SKM-1 (cell line): ENCODE results near the gene ZDHHC14.

Experiments
- DNase-seq: peaks from one replicate; lab custom pipeline; 2025; ENCODE audit not compliant: unreplicated experiment; lab: John Stamatoyannopoulos, UW

The ZDHHC14 gene

DNA sequence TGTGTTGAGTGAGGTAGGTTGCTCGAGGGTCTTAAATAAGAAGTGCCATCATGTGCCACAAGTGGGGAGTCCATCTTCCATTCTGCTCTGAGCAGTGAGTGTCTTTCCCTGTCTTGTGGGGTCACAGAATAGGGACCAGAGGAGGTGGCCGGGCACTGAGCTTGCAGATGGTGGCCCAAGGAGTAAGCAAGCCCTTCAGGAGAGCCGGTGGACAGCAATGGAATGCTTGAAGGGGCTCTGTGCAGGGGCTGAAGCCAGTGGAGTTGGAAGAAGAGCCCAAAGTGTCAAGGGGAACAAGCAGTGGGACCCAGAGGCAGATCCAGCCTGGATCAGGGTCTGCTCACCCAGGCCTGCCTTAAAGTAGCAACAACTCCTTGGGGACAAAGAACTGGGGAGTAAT, 228.6 kb downstream of the ZDHHC14 start:
- DNase-seq = no peak

DNA sequence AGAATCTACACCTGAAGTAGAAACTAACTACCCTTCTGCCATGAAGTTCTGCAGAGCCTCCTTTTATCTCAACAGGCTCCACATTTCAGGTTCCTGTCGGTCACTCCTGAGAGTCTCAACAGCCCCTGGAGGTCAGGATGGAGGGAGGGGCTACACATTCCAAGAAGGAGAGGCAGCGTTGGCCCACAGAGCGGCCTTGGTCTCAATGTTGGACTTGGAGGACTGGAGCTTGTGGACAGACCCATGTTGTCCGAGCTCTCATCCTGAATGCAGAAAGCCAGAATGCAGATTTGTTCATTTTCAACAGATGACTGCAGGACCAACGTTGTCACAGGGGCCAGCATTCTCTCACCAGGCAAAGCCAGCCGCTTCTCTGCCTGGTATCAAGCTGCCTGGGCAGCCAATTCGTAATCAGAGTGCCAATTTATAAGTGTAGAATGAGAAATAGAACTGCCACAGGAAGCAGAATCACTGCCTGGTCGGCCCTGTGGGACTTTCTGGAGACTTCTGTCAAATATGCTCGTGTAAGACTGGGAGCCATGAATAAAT, 229.5 kb downstream of the ZDHHC14 start:
- no peak for DNase-seq

DNA sequence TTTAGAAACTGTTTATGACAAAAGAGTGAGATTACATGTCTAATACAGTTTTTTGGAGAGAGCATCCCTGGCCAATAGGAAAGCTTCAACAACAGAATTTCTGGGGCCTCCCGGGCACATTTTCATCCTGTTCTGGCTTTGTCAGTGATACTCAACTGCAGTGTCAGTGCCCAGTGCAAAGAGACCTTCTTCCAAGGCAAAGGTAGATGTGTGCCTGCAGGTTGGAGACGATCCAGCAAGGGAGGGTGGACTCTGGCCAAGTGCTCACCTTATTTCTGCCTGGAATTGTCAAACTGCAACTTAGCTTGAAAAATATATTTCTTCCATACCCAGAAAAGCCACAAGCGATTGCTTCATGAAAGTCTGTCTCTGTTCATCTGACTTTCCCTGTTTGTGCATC, 230.4 kb downstream of the ZDHHC14 start:
- DNase-seq = no peak

DNA sequence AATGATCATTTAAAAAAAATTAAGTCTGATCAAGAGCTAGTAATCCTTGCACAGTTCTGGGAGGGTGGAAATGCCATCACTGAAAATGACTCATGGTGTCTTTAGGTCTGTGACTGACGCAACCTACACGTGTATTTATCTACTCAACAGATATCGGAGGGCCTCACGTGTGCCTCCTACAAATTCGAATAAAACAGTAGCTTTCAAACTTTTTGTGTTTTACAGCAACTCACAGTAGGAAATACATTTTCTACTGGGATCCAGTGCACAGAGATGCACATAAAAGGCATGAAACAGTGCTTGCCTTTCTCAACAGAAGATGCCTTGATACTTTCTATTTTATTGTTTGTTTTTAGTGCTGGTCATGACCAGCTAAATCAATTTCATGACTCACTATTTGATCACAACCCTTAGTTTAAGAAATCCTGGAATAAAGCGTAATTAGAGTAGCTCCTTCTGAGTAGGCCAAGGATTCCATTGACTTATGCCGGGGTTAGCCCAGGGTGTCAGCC, 232.1 kb downstream of the ZDHHC14 start:
- DNase-seq = no peak

DNA sequence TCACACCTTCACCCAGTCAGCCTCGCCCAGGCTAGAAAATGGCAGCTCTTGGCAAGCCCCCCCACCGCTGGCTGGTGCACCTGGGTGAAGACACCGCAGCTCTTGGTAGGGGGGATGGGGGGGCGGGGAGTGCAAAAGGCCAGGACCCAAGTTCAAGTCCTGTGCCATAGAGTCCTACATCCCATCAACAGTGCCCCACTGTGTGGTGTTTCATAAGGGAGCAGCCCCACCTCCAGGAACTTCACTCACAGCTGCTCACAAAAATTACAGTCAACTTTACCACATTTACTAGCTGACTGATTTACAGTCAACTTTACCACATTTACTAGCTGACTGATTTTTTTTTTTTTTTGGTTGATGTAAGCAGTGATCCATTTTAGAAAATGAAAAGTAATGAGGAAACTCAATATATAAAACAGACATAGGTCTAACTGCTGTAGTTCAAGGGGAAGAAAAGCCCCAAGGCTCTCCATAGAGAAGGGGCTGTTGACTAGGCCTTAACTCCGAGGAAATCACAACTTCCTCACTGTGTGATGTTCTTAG, 233.1 kb downstream of the ZDHHC14 start:
- no peak for DNase-seq

DNA sequence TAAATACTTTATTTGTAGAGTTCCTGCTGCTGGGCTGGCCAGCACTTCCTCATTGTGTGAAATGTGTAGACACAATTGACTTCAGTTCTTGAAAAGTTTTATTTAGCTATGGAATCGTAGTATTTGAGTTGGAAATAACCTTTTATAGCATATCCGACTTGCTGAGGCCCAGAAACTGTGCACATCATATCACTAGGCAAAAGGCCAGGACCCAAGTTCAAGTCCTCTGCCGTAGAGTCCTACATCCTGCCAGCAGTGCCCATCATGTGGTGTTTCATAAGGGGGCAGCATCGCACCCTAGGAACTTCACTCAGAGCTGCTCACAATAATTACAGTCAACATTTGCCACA, 234.4 kb downstream of the ZDHHC14 start:
- DNase-seq = no peak

DNA sequence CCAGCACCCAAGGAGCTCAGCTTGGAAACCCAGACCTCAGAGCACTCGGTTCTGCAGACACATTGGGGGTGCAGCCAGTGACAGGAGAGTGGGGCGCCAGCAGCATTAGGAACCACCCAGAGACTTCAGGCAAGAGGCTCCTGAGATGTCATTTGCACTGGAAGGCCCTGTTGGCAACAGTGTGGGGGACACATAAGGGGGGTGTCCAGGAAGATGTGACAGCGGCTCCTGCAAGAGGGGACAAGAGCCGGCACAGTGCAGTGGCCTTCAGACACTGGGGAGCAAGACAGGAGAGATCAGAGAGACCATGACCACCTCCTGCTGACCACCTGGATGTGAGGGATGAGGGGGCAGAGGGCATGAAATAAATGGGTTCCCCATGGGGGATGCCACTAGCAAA, 235.0 kb downstream of the ZDHHC14 start:
- DNase-seq = no peak

DNA sequence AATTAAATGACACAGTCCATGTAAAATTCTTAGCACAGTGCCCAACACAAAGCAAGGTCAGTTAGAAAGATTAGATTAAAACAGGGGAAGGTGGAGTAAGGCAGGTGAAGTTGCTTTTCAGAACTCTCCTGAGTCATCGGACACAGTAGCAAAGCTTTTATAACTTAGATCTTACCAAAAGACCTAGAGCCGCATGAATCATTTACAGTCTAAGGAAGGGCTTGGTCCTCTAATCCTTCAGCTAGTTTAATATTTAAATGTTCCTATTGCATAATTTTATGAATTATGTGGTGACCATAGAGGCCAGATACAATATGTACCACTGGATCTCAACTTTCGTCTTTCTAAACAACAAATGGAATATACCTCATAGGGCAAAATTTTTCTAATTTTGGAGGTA, 240.0 kb downstream of the ZDHHC14 start:
- no peak for DNase-seq

DNA sequence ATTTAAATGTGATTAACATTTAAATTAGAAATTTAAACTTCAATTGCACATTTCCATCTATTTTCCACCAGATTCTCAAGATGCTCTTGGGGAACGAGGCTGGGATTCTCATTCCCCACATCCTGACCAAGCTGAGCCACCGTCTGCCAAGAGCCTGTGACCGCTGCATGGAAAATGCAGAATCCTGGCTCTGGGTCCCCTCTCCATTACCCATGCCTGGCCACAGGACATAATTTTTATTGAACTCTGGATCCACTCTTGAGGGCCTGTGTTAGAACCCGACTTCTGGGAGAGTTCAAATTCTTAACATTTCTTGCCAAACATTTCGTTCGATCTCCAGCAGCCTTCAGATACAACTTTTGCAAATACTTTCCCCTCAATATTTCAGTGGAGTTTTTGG, 240.4 kb downstream of the ZDHHC14 start:
- DNase-seq = no peak

DNA sequence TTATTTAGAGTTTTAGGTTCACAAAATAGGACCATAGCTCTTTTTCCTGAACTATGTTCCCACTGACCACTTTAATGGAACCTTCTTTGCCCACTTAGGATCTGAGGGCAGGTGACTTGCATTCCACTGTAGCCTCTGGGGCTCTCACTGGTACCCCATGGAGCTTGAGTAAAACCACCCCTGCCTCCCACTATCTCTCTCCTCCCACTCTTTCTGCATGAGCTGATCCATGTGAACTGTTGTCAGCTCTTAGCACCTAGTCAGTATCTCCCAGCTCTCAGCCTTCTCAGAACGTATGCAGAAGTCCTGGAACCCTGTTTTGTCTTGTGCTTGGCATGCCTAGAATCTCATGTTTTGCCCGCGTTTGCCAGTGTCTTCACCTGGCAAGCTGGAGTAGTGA, 241.4 kb downstream of the ZDHHC14 start:
- no peak for DNase-seq

DNA sequence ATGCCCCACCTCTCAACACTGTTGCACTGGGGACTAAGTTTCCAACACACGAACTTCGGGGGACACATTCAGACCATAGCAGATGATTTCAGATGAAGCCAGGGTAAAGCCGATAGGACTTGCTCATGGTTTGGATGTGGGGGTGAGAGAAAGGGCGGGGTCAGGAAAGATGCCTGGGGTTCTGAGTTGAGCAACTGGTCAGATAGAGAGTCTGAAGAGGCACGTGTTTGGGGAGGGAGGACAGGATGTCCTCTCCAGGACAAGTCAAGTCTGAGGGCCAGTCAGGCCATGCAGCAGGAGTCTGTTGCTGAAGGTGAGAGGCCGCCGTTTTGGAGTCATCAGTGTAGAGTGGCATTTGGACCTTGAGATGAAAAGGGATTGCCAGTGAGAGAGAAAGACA, 244.1 kb downstream of the ZDHHC14 start:
- DNase-seq = no peak

DNA sequence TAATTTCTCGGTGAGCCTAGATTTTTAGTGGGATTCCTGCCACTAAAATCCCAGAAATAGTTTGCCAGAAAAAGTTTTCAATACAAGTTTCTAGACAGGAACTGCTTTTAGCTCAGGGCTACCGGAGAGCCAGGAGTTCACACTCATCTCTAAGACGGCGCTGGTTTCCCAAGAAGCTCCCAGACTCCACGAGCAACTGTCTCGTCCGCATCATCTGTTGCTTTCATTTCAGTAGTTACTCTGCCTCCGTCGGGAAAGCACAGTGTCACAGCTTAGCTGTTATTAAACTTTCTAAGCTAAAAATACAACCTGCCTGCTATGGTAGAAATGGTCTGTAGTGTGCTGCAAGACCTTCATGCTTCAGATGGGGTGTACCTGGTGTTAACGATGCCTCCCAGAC, 244.8 kb downstream of the ZDHHC14 start:
- no peak for DNase-seq

DNA sequence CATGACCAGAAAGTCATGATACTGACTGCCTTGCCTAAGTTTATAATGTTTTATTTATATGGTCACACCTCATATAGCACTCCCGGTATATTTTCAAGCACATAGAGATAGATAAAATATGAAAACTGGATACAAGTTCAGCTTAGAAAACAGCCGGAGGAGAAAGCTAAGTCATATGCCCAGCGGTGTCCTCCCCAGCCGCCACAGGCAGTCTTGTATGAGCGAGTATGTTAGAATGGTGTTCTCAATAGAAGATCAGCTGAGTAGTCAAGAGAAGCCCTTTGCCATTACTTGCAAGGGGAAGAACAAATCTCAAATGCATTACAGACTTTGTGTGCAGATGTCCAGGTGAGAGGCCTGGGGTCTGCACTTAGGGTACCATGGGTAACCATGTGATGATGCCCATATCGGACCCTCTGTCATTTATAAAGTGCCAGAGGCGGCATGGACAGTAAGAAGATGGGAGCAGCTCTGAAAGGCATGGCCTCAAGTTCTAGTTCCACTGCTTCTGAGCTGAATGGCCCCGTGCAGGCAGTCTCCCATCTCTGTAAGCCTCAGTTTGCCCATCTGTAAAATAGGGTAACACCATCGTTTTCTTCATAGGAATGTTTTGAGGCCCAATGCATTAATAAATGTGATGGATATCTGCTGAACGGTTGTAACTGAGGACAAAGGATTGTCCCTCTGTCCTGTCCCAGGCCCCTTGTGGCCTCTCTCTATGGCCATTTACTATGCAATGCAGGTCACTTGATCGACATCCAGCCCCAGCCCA, 246.4 kb downstream of the ZDHHC14 start:
- no peak for DNase-seq

DNA sequence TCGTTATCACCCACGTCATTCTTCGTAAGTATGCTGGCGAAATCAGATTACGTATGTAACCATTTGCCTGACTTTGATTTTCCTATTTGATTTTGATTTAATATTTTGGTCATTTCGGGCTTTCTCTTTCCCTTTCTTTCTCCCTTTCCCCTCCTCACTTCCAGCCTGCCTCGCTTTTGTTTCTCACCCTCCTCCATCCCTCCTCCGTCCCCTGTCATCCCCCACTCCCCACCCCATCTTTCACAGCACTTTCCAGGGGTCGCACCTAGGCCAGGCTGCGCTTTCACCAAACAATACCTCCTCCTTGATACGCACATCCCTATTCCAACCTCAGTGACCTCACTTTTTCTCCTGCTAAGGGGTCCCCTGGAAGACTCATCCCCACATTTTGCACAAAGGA, 247.5 kb downstream of the ZDHHC14 start:
- DNase-seq = no peak

DNA sequence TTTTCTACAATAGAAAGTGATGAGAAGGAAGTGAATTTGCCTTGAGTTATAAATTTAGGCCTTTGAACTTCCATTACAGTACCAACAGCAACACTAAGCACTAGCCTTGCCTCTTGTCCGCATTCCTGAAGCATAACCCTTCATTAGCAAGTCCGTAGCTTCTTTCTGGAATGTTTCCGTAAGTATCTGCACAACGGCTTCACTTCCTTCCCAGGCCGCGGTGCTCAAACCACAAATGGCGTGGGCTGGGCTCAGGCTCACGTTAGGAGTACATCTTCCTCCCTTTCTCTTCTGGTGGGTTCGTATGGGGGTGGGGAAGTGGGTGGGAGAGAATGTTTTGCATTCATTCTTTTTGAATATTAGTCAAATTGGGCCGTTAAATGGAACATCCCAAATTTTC, 248.2 kb downstream of the ZDHHC14 start:
- no peak for DNase-seq

DNA sequence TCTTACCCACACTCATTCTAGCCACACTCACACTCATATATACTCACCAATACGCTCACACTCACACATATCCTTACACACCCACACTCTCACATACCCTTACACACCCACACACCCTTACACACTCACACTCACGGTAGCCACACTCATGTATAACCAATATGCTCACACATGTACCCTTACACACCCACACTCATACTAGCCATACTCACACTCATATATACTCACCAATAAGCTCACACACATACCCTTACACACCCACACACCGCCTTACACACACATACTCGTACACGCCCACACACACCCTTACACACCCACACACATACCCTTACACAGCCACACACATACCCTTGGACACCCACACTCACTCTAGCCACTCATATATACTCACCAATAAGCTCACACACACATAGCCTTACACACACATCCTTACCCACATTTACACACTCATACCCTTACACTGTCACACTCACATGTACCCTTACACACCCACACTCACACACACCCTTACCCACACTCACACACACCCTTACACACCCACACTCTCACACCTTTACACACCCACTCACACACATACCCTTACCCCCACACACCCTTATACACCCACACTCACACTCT, 249.6 kb downstream of the ZDHHC14 start:
- DNase-seq = no peak

DNA sequence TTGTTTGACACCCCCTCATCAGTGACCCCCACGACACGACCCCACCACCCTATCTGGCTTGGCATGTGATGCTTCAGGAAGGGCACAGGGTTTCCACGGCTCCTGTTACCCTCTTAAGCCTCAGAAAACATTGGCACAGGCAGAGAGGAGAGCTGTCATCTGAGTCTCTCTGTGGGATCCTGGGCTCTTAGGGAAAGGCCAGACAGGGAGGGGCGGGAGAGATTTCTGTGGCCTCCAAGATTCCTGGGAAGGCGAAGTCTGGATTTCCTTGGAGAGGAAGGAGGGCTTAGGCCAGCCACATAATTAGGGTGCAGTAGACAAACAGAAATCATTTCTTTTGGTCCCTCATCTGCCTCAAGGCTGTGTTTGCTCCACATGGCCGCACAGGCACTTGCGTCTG, 250.4 kb downstream of the ZDHHC14 start:
- DNase-seq = no peak

DNA sequence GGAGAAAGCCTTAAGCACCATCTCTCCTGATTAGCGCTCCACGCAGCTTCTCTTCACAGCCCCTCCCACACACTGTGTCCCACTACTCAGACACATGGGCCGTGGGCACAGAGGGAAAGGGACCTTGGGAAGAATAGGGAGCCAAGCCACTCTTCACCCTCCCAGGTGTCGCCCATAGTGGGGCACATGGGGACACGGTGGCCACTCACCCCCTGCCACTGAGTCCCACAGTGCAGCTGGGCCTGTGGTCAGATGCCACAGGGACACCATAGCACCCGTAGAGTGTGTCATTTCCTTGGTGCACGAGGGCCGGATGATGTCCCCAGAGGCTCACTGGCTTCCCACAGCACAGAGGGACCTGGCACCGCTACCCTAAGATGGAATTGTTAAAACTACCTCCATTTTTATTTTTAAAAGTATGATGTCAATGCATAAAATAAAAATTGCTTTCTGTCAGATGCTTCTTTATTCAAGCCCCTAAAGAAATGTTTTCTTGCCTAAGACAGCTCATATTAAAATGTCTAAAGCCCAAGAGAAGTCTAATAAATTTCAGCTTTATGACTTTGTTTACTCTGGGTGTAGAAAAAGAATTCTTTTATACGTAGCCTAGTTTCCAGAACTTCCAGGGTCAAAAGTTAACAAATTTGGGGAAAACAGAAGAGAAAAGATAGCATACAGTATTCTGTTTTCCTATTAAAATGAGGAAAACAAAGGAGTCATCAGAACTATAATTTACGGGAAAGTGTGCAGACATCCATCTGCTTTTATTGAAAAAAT, 251.0 kb downstream of the ZDHHC14 start:
- no peak for DNase-seq

DNA sequence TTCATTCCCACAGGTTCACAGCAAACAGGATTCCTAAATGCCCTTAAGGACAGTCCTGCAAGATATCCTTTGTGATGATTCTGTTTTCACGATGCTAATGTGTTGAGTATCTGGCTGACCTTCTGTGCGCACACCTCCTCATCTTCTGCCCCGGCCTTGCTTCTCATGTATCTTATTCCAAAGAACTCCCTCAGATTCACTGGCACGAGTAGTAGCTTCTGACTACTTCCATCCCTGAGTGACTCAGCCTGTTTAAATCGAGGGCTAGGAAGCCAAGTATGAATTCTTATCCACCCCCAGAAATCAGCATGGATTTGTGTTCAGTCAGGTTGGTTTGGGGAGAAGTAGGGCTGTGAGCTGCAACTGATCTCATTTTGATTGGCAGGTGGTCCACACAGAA, 251.8 kb downstream of the ZDHHC14 start:
- no peak for DNase-seq

DNA sequence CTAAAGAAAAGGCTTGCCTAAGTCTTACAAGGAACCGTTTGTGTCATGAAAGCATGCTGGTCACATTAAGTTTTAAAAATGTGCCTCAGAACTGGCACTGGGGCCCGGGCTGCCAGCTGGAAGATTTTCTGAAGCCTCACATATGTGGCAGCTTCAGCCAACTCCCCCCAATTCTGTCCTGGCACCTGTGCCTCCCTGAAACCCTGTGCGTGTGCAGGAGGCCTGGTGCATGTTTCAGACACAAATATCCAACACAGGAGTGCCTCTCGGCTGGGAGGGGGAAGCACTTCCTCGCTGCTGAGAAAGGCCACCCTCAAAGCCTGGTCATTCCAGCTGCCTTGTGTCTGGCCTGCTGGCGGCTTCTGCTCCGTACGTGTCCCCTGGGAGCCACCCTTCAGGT, 253.6 kb downstream of the ZDHHC14 start:
- DNase-seq = no peak

DNA sequence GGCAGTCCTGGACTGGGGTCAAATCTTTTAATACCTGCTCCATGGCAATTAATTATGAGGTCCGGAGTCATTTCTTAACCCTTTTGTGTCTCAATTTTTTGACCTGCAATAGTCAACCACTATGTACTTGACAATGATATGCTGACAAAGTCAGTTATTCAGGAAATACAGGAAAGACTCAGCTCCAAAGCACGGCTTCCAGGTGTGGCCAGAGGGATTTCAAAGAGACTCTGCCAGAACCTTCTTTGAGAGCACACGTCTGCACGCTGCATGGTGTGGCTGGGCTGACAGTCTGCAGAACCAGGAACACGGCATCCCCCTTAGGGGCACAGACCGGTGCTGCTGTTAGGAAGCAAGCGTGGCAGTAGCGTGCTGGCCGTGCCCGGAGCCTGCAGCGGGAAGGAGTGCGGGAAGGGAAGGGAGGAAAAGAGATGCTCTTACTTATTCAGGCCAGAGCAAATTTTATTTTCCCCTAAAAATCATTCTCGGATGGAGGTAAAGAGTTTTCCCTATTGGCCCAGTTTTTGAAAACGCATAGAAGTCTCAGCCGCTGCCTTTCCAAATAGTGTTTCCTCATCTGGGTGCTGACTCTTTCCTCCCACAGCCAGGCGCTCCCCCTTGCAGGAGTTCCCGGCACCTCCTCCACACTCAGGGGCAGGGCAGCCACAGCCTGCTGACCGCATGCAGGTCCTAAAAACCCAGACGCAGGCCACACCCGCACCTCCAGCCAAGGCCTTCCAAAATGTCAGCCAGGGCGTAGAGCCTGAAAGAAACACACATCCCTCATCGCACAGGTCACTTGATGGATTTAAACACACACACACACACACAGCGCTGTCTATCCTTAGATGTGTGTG, 254.6 kb downstream of the ZDHHC14 start:
- no peak for DNase-seq
